NCI-H446 (cell line): ENCODE measurements around the gene SDCCAG8.
A peak's percentile ranks its signal among the peaks of the same experiment; 100 is the strongest.

ENCODE experiments used
- DNase-seq, 2 experiments: peaks; one replicate each; lab custom pipeline; 2025; lab: John Stamatoyannopoulos, UW

The SDCCAG8 gene

DNA sequence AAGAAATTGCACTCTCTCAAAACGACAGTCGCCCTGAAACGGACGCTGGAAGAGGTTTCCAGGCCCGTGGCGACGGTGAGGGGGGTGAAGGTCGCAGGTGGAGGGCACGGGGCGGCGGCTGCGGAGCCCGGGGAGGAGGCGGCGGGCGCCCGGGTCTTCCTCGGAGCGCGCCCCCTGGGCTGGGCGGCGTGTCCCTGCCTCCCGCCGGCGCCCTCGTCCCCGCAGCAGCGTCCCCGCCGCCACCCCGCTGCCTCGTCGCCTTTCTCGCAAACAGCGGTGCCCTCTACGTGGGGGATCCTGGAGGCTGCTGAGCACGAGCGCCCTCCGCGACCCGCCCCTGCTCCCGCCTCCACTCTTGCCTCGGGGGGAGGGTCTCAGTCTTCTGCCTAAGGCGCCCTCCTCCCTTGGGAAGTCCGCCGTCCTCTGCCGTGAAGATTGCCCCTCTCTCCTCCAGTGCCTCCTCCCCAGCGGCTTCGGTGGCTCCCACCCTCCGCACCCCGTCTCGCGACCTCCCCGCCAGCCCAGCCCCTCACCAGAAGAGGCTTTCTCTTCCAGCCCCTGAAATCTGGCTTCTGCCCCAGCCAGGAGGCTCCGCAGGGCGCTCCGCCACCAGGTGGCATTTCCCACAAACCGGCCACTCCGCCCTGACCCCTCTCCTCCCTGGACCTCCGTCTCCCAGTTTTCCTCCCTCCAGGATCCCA lies 227.4 kb downstream of the SDCCAG8 start:
- DNase-seq, result no peak

DNA sequence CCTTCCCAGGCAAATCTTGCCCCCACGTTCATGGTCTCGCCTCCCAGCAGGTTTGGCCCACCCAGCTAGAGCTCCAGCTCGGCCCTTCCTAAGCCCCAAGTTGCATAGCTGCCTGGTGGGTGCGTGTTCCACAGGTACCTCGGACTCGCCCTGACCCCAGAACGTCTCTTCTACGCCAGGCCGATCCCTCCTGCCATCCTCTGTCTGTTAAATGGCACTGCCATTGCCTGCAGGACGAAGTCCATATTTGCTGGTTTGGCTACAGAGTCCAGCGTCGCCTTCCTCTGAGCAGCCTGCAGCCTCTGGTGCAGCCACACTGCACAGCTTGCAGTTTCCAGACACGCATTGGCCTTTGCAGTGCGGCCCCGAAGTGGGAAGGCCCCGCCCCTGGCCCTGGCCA lies 228.1 kb downstream of the SDCCAG8 start:
- no peak for DNase-seq

DNA sequence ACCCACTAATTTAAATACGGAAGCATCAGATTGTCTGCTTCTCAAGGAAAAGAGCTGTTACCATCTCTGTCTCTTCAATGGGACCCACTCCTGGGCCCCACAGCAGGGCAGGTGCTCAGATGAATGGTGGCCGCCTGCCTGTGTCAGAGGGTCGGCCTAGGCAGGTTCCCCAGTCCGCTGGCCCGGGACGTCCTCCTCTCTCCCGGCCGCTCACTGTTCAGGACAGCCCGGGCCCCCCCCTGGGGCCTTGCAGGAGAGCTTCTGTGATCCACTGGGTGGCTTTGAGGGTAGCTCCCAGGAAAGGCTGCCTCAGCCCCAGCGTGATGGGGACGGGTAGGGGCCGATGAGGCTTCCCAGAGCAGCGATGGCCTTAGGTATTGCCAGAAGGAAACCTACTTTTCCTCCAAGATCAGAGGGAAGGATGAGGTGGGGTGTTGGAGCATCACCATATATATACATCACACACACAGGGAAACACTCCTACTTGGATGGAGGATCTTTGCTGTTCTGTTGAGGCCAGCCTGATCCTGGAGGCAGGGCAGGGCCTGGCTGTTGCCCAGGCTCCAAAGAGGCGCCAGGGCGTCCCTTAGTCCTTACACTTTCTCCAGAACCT lies 231.3 kb downstream of the SDCCAG8 start:
- DNase-seq, result no peak

DNA sequence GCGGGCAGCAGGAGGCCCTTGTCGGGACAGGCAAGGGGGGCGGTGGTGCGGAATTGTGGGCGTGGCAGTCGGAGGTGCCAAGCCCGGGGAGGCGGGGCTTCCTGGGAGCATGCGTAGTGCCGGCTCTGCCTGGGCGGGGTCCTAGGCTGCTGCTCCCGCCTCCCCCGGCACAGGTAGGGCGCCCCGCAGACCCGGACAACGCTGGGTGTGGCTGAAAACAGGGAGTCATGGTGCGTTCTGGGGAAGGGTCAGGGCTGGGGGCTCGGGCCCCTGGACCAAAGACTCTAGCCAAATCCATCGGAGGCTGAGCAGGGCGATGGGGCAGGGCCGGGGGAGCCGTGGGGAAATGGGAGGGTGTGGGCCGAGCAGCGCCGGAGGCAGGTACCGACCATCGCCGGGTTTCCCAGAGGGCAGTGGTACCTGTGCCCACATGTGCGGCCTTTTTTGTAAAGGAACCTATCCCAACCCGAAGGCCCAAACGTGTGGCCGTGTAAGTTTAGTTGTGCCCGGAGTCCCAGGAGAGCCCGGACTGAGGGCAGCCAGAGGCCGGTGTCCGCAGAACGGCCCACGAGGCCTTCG lies 231.9 kb downstream of the SDCCAG8 start:
- no peak for DNase-seq

DNA sequence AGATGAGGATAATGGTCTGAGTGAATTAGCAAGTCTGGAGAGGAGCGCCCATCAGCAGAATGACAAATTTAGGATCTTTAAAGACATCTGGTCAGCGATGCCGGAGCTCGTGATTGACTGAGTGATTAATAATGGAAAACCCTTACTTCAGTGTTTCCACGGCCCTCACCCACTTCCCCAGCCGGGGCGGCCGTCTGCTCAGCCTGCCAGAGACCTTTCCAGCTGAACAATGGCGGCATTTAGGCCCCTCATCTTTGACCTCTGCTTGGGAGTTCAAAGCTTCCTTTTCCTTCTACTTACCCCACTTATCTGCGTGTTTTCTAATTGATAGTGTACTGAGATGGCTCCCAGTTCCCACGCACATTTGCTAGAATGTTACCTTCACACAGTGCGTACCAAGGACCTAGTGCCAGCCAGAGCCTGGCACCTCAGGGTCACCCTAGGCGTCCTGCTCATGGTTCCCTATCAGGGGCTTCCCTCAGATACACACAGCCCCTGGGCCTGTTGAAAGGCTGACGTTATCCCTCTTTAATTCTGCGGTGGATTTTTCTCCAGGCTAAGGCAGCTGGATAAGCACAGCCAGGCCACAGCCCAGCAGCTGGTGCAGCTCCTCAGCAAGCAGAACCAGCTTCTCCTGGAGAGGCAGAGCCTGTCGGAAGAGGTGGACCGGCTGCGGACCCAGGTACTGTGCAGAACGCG lies 232.8 kb downstream of the SDCCAG8 start:
- DNase-seq, result no peak

DNA sequence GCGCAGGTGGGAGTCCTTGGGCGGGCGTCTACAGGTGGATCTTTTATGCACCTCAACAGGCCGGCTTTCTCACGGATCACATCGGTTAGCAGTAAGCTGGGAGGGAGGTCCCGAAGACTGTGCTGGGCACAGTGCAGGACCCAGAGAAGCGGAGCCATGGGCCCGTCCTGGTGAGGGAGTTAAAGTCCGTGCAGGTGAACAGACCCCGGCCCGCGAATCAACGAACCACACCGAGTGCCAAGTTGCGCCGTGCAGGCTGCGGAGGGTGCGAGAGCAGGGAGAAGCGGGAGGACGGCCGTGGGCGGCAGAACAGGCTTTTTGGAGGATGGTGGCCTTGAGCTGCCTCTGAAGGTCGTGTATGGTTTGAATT lies 233.3 kb downstream of the SDCCAG8 start:
- DNase-seq, result no peak

DNA sequence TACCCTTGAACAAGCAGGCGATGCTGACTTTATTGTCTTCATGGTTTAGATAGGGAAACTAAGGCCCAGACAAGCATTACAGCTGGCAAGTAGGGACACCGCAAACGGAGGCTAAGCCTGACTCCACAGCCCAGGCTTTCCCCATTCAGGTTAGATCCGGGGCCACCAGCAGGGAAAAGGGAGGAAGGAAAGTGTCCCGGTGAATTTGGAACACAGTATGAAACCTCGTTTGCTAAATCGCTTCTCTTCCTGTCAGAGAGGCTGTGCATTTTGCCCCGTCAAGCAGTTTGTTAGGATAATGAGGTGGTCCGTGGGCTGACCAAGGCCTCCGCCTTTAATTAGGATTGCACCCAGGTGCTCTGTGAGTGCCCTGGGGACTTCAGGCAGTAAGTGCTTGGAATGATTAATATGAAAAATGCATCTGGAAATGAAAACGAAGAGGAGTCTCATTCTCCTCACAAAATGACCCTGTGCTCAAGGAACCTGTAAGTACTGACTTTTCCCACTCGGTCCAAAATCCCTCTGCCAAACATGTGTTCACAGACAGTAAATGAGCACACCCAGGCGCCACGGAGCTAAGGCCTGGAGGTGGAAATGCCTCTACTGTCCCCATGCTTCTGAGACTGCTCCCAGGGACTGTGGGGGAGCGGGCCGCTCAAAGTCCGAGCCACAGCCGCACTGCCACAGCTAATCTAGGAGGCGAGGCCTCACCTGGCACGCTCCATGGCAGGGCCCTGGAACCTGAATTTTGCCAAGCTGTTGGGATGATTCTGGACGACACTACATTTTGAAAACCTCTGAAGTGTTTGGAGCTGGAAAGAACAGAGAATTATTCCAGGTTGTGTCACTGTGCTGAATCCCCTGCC lies 234.1 kb downstream of the SDCCAG8 start:
- DNase-seq, result no peak

DNA sequence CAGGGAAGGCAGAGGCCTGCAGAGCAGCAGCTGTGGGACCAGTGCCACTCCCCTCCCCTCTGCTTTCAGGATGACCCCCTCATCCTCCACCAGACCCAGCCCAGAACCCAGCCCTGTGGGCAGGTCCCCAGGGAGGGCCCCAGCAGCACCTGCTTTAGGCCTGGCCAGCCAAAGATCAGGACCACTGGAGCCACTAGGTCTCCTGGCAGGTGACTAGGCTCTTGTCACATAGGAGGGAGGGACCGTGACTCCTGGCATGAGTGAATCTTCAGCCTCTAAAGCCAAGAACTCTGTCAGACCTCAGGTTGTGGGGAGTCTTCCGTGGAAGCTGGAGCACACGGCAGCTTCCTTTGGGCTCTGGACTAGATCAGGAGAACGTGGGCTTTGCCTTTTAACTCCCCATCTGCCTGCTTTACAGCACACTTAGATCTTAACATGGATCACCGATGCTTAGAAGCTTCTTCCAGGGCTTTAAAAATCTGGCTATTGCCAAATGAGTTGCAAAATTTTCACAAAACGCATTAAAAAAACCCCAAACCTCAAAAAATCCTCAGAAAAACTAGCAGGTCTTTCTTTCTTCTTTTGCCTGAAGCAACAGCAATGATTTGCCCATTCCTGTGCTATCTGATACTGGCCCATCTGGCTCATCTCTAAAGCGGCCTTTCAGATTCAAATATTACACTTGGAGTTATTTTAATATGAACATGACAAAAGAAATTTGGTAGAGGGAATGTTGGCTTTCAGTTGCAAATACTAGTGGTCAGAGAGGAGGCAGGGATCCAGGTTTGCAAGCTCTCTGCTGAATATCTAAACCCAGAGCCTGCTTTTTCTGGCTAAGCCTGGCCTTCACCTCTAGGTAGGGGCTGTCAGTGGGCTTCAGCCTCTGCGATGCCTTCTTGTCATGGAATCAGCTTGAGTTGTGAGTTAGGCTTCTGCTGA lies 235.2 kb downstream of the SDCCAG8 start:
- DNase-seq, result peak in 1 of 2 experiments; percentile 55

DNA sequence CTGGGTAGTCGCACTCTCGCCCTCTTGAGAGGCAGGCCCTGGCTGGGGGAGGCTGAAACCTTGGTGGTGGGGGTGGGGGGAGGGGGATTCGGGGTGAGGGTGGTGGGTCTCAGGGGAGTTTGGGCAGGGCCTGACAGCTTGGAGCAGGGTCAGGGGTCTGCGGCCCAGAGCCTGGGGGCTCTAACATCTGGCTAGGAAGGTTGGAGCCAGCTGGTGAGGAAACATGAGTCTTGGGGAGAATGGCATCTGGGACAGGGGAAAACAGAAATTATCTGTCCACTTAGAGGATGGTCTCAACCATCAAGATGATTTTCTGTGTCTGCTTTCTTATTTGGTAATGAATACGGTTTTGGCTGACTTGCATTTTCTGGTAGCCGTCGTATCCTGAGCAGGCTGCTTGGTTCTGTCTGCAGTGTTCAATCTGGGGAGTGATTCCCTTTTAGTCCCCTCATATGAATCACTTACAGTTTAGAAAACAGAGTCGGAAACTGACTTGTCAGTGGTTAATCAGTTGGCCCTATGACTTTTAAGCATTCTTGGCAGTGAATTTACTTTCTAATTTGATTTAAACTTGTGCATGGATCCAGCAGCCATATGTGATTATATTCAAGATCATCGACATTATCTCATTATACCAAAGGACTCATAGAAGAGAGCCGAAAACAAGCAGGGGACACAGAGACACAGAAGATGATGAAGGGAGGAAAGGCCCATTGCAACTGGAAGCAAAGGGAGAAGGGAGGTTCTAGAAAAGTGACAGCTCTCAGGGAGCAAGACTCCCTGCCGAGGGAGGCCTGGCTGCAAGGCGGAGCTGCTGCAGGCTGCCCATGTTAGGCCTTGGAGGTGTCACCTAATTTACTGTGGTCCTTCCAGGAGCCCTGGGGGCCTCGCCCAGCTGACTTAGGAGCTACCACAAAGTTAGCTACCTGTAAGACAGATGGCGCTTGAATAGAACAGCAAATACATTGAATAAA lies 237.6 kb downstream of the SDCCAG8 start:
- DNase-seq, result peak; percentile 54 to 85

DNA sequence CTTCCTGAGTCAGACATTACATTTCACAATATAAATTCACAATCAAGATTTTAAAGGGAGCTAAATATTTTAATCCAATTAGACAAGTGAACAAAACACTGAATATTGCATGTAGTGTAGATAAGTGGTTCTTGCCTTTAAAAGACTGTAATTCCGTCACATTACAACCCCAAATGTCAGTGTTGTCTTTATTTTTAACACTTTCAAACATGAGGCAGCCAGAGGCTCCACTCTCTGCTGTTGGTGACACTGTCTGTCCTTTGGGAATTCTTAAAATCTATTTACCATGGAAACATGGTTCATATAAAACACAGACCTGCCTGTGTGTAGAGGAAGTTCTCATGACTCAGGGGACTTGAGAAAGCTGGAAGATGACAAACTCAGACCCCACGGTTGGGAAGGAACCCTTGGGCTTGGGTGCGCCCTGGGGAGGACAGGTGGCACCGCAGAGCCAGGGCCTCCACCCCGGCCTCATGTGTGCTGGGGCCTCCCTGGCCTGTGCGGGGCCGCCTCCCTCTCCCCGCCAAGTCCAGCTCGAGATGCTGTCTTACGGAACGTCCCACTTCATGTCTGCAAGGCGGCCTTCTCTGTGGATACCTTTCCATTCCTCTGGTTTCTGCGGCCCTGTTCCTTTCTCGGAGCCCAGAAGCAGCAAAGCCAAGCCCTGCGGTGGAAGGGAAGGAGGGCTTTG lies 239.0 kb downstream of the SDCCAG8 start:
- no peak for DNase-seq

DNA sequence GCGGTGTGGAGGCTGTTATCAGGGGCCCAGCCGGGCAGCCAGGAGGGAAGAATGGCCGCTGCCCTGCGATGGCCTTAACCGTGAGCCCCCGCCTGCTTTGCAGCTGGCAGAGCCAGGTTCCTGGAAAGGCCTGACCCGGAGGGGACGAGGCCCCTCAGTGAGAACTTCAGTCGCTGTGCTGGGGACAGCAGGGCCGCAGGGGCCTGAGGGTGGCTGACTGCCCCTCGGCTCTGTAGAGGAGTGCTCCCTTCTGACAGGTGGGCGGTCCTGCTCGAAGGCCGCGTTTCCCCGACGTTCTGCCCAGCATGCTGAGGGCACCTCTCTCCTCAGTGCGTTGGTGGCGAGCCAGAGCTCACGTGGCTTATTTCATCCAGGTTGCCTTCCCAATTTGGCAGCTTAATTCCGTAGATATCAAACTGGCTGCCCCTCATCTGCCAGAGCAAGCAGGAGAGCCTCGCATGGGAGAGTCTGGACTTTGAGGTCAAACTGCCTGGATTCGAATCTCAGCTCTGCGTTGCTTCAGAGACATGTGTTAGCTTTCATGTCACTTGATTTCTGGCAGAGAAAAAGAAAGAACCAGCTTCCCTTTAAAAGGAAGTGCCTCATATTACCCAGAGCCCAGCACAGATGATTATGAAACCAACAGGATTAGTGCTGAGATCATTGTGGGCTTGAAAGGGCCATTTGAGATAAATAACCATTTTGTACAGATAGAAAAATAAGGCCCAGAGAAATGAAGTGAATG lies 239.8 kb downstream of the SDCCAG8 start:
- peak in 1 of 2 experiments; percentile 61 for DNase-seq

DNA sequence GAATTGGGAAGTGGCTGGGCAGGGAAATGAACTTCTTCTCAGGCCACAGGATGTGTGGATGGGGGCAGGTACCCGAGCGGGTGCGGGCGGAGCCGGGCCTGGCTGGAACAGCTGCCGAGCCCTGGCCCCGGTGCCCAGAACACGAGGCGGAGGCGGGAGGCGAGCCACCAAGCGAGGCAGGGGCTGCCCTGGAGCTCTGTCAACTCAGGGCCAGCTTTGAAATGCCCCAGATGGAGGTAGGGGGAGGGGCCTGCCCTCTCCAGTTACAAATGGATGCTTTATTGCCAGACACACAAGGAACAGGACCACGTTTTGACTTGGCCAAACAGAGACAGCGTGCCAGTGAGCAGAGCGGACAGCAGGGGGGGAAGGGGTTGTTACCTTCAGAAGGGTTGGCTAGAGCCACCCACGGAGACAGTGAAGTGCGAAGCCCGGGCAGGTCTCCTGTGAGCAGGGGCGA lies 240.4 kb downstream of the SDCCAG8 start:
- DNase-seq, result peak; percentile 89 to 97

DNA sequence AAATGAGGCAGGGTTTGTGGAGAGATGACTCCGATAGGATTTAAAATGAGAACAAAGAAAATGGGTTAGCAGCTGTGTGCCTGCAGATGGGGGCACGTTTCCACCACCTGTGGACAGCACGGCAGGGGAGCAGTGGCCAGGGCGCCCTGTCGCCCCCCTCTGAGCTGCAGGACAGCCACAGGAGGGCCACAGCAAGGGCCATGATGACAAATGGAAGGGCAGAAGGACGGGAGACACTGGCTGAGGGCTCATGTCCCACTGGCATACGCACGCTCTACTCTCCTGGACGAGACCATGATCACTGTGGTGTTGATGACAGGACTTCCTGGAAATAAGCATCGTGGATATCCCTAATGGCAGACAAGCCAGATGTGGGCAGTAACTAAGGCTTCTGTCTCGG lies 241.0 kb downstream of the SDCCAG8 start:
- no peak for DNase-seq

DNA sequence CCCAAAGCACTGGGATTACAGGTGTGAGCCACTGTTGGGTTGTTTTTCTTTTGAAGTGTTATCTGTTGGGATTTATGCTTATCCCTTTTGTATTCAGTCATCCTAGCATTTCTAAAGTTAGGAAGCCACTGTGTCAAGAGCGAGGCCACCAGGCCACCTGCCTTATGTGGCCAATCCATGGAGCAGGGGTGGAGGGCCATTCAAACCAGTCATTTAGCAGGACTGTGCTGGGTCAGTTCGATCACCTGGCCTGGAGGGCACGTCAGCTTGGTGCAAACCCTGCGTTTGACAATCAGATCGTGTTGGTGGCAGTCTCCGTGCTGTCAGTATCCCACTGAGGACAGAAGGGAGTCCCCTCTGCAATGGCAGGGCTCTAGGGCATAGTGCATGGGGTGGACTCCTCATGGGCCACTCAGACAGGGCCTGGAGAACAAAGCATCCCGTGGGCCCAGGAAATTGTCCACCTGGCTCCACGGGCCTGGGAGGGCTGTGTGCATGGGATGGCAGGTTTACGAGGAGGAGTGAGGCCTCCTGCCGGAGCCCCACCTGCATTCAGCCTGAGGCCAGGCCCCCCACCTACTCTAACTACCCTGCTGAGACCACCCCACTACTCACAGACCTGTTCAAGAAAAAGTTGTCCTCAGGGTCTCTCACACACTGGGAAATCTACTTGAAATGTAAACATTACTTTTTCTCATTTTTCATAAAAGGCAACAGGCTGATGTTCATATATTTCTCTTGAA lies 242.3 kb downstream of the SDCCAG8 start:
- no peak for DNase-seq

DNA sequence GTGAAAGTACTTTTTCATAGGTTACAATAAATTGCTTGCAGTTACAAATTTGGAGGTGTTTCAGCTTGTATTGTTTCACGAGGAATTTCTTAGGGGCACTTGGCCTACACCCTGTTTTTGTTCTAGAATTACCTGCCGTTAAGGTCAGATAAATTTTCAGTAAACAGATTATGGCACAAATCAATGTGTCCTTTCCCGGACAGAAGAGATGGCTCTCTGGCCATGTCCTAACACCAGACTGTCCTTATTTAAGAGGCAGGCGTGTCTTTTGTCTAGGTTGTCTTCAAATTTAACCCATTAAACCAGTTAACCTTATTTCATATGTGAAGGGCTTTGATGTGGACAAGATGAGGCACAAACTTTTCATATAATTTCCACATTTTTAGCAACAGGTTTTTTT lies 243.4 kb downstream of the SDCCAG8 start:
- DNase-seq, result no peak

DNA sequence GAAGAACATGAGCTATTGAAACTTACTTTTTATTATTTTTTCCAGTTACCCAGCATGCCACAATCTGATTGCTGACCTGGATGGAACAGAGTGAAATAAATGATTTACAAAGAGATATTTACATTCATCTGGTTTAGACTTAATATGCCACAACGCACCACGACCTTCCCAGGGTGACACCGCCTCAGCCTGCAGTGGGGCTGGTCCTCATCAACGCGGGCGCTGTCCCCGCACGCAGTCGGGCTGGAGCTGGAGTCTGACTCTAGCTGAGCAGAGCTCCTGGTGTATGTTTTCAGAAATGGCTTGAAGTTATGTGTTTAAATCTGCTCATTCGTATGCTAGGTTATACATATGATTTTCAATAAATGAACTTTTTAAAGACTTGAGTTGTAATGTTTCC lies 243.9 kb downstream of the SDCCAG8 start:
- DNase-seq, result no peak

DNA sequence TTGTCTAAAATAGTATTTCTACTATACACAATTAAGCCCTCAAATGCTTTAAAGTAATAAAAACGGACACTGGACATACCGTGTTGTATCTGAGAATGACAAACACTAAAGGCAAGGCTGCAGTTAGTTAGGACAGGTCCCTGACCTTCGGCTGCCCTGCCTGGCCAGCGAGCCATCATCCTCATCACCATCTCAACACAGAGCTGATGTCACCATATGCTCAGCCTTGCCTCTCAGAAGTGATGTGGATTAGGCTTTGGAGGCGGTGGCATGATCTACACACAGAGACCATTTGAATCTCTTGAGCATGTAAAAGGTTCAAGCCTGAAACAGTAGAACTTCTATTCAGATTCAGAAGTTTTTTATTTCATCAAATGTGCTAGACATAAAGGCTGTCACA lies 244.7 kb downstream of the SDCCAG8 start:
- DNase-seq, result no peak

DNA sequence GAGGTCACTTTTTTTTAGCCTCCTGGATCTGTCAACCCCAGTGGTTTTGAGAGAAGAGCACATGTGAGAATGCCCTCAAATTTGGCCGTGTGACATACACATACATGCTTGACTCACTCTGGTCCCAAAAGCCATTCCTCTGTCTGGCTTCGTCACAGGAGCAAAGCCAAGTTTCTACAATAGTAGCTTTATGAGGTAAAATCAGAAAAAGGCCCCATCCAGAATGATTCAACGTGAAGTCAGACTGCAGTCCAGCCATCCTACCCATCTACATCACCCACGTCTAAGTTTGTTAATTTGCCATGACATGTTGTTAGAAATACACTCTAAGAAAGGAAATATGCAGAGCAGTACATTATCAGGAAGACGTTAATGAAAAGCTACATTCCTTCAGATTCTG lies 245.2 kb downstream of the SDCCAG8 start:
- no peak for DNase-seq
